ENCODE data around the gene DOC2B. TPM values are rescaled to one million over a fixed set of nuclear protein-coding genes. Genes with fewer than 3 reads are reported as not detected.
A peak's percentile ranks its signal among the peaks of the same experiment; 100 is the strongest.
"Not testable (repeated sequence)": the region's sequence is repeated elsewhere in the genome, so short reads cannot be mapped to it uniquely, and the experiment has no call there.

Gene DOC2B
- total and polyA plus RNA-seq, 8 donors = 4.3 to 25.1 (median 11.1) TPM

GRCh38 chr17:206941-207560 is 25.6 kb upstream of the DOC2B start:
- Histone ChIP-seq H3K27ac (no peak overlapping the region), H3K9me3 (no peaks in the 10 kb centered on the region), H3K36me3 (peaks cover 0 to 18% (median 7%) of the 10 kb centered on the region in 3 donors), H3K4me1 (no peaks in the 10 kb centered on the region), H3K4me3 (no peak overlapping the region), H3K27me3 (no peaks in the 10 kb centered on the region)
- FAIRE-seq = no peak
- intact Hi-C loops (cut with DNase I) = no loop called here
- ATAC-seq = no peak
- 87 to 97% methylated on average over 37 of the region's 37 CpGs for WGBS, 2 donors
- no peak for TF ChIP-seq CTCF (IDR thresholded peaks at IDR 0.05)
- peak in 2 of 6 donors; percentile 31 to 52 for DNase-seq

- intact Hi-C loops (cut with DNase I); FAIRE-seq; H3K4me1 ChIP-seq; DNase-seq; H3K9me3 ChIP-seq; H3K27ac ChIP-seq; ATAC-seq; H3K27me3 ChIP-seq; H3K4me3 ChIP-seq: not testable (repeated sequence)
- H3K36me3 ChIP-seq = peaks cover 0 to 12% (median 1%) of the 10 kb centered on the region in 3 donors
- WGBS, 2 donors = 95% methylated on average over 27 of the region's 27 CpGs
Measured at GRCh38 chr17:206484-206883, 25.0 kb upstream of the DOC2B start.

- ATAC-seq = peak in 1 of 4 donors; percentile 7
- no peaks in the 10 kb centered on the region for H3K27me3 ChIP-seq
- no peak for FAIRE-seq
Measured at GRCh38 chr17:205817-206216, 24.4 kb upstream of the DOC2B start.

GRCh38 chr17:205148-205669 is 23.8 kb upstream of the DOC2B start:
- intact Hi-C loops (cut with DNase I) = no loop called here
- ATAC-seq = peak in 2 of 4 donors; percentile 1 to 10
- no peaks in the 10 kb centered on the region for H3K27me3 ChIP-seq
- H3K36me3 ChIP-seq = no peaks in the 10 kb centered on the region
- no peak for TF ChIP-seq CTCF (IDR thresholded peaks at IDR 0.05)
- H3K4me1 ChIP-seq = peaks cover 0 to 7% (median 0%) of the 10 kb centered on the region in 3 donors
- 48 to 51% methylated on average over 5 to 10 of the region's 10 CpGs for WGBS, 2 donors
- H3K4me3 ChIP-seq = no peak overlapping the region
- no peak overlapping the region for H3K27ac ChIP-seq
- H3K9me3 ChIP-seq = no peaks in the 10 kb centered on the region
- DNase-seq = peak in 2 of 6 donors; percentile 39 to 55
- FAIRE-seq = no peak

More at GRCh38 chr17:205817-206216, 24.4 kb upstream of the DOC2B start:
- Histone ChIP-seq H3K27ac (no peak overlapping the region), H3K9me3 (no peaks in the 10 kb centered on the region), H3K36me3 (peaks cover 0 to 5% (median 0%) of the 10 kb centered on the region in 3 donors), H3K4me3 (no peak overlapping the region), H3K4me1 (peaks cover 0 to under 1% (median 0%) of the 10 kb centered on the region in 3 donors)
- WGBS, 2 donors = 86 to 89% methylated on average over 6 of the region's 6 CpGs
- no peak for TF ChIP-seq CTCF (IDR thresholded peaks at IDR 0.05)
- intact Hi-C loops (cut with DNase I) = no loop called here
- peak in 2 of 6 donors; percentile 40 to 48 for DNase-seq

- ATAC-seq (peak in 1 of 4 donors; percentile 7), DNase-seq (peak in 2 of 6 donors; percentile 37 to 51), FAIRE-seq (no peak)
- Histone ChIP-seq H3K27me3 (no peaks in the 10 kb centered on the region), H3K9me3 (no peaks in the 10 kb centered on the region), H3K36me3 (no peaks in the 10 kb centered on the region), H3K4me3 (no peak overlapping the region), H3K27ac (no peak overlapping the region), H3K4me1 (peaks cover 0 to 13% (median 0%) of the 10 kb centered on the region in 3 donors)
- intact Hi-C loops (cut with DNase I) = no loop called here
- no peak for TF ChIP-seq CTCF (IDR thresholded peaks at IDR 0.05)
- 48 to 51% methylated on average over 11 of the region's 11 CpGs for WGBS, 2 donors
Measured at GRCh38 chr17:204427-205147, 23.1 kb upstream of the DOC2B start.
